ENCODE measurements around the gene GRAMD4. TPM values are rescaled to one million over a fixed set of nuclear protein-coding genes. Genes with fewer than 3 reads are reported as not detected.

The GRAMD4 gene
- total and polyA plus RNA-seq, 4 donors, result 16.3 to 67.7 (median 21.2) TPM

- Histone ChIP-seq H3K9me3 (ENCODE audit: control insufficient read depth in 4 of 4, insufficient read depth in 3 of 4, low read length in 3 of 4) (no peaks in the 10 kb centered on the region), H3K36me3 (ENCODE audit: control insufficient read depth in 4 of 4, insufficient read depth in 4 of 4, low read length in 4 of 4) (peaks cover 0 to 7% (median 0%) of the 10 kb centered on the region in 4 donors), H3K9ac (ENCODE audit: insufficient read depth in 1 of 2, low read length in 2 of 2) (no peak overlapping the region), H3K27ac (ENCODE audit: low read depth in 1 of 2, low read length in 1 of 2) (peak overlapping the region in 1 of 2 donors; percentile 62), H3K4me3 (no peak overlapping the region), H3K27me3 (ENCODE audit: control insufficient read depth in 3 of 3, insufficient read depth in 3 of 3, low read length in 2 of 3) (no peaks in the 10 kb centered on the region), H3K4me1 (ENCODE audit: control insufficient read depth in 5 of 5, insufficient read depth in 5 of 5, low read length in 5 of 5) (peaks cover 0 to 20% (median 13%) of the 10 kb centered on the region in 5 donors)
- DNase-seq (no peak), ATAC-seq (ENCODE audit: insufficient read depth, low FRiP score) (no peak)
- TF ChIP-seq CTCF (IDR thresholded peaks at IDR 0.05; ENCODE audit: control extremely low read depth, extremely low read depth), result no peak
- WGBS, 2 donors, result 35 to 67% methylated on average over 14 of the region's 14 CpGs
Measured at GRCh38 chr22:46622081-46622521, 1.9 kb downstream of the GRAMD4 start.

- no peak overlapping the region for H3K9ac ChIP-seq (ENCODE audit: insufficient read depth in 1 of 2, low read length in 2 of 2)
Measured at GRCh38 chr22:46625113-46625842, 5.1 kb downstream of the GRAMD4 start.

GRCh38 chr22:46625843-46626349, 5.7 kb downstream of the GRAMD4 start:
- H3K27me3 ChIP-seq (ENCODE audit: control insufficient read depth in 3 of 3, insufficient read depth in 3 of 3, low read length in 2 of 3), result no peaks in the 10 kb centered on the region
- ATAC-seq (ENCODE audit: insufficient read depth, low FRiP score) (no peak), DNase-seq (no peak)
- TF ChIP-seq CTCF (IDR thresholded peaks at IDR 0.05; ENCODE audit: control extremely low read depth, extremely low read depth), result no peak
- no peak overlapping the region for H3K27ac ChIP-seq (ENCODE audit: low read depth in 1 of 2, low read length in 1 of 2)
- H3K4me1 ChIP-seq (ENCODE audit: control insufficient read depth in 5 of 5, insufficient read depth in 5 of 5, low read length in 5 of 5), result peaks cover 0 to 6% (median 0%) of the 10 kb centered on the region in 5 donors
- no peak overlapping the region for H3K9ac ChIP-seq (ENCODE audit: insufficient read depth in 1 of 2, low read length in 2 of 2)
- WGBS, 2 donors, result 85 to 88% methylated on average over 21 of the region's 21 CpGs
- H3K4me3 ChIP-seq, result no peak overlapping the region
- H3K9me3 ChIP-seq (ENCODE audit: control insufficient read depth in 4 of 4, insufficient read depth in 3 of 4, low read length in 3 of 4), result no peaks in the 10 kb centered on the region
- H3K36me3 ChIP-seq (ENCODE audit: control insufficient read depth in 4 of 4, insufficient read depth in 4 of 4, low read length in 4 of 4), result peaks cover 0 to 18% (median 0%) of the 10 kb centered on the region in 4 donors

More at GRCh38 chr22:46625113-46625842, 5.1 kb downstream of the GRAMD4 start:
- ATAC-seq (ENCODE audit: insufficient read depth, low FRiP score) (no peak), DNase-seq (no peak)
- peaks cover 0 to 6% (median 0%) of the 10 kb centered on the region in 5 donors for H3K4me1 ChIP-seq (ENCODE audit: control insufficient read depth in 5 of 5, insufficient read depth in 5 of 5, low read length in 5 of 5)
- WGBS, 2 donors, result 87 to 92% methylated on average over 20 of the region's 20 CpGs
- peaks cover 0 to 14% (median 0%) of the 10 kb centered on the region in 4 donors for H3K36me3 ChIP-seq (ENCODE audit: control insufficient read depth in 4 of 4, insufficient read depth in 4 of 4, low read length in 4 of 4)
- no peaks in the 10 kb centered on the region for H3K9me3 ChIP-seq (ENCODE audit: control insufficient read depth in 4 of 4, insufficient read depth in 3 of 4, low read length in 3 of 4)
- no peak overlapping the region for H3K27ac ChIP-seq (ENCODE audit: low read depth in 1 of 2, low read length in 1 of 2)
- no peak for TF ChIP-seq CTCF (IDR thresholded peaks at IDR 0.05; ENCODE audit: control extremely low read depth, extremely low read depth)
- H3K27me3 ChIP-seq (ENCODE audit: control insufficient read depth in 3 of 3, insufficient read depth in 3 of 3, low read length in 2 of 3), result no peaks in the 10 kb centered on the region
- H3K4me3 ChIP-seq, result no peak overlapping the region

Data from lung (tissue), 12 donors.